Measurements from ENCODE around the gene KIF18A.

DNA sequence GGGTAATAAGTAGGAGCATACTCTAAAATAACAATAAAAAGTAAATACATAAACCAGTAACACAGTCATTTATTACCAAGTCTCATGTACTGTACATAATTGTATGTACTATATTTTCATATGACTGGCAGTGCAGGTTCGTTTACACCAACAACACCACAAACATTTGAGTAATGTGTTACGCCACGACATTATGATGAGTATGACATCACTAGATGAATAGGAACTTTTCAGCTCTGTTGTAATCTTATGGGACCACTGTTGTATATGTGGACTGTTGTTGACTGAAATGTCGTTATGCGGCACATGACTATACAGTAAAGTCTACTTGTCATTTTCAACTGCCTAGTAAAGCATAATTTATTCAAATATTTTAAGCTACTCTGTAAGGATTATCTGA is 18.6 kb downstream of the KIF18A start:
- TF ChIP-seq CTCF (optimal IDR thresholded peaks at IDR 0.05 in 1 of 3, IDR thresholded peaks at IDR 0.05 in 1 of 3, conservative IDR thresholded peaks at IDR 0.05 in 1 of 3; ENCODE audit: extremely low read depth in 1 of 3, insufficient read depth in 2 of 3, low read length in 3 of 3) (no peak), EZH2 (IDR thresholded peaks at IDR 0.05; ENCODE audit: low read length) (no peak)

Data from keratinocyte (primary cell).